H1 (cell line): Measurements from ENCODE around the gene CAMK2A. TPM values are rescaled to one million over a fixed set of nuclear protein-coding genes. Genes with fewer than 3 reads are reported as not detected.

Experiments
- CBX8 ChIP-seq: fragments of 300-800, 300-1000 bp; sonication (generic); IDR thresholded peaks from 2 replicates; pipeline ENCODE4 v1.7.1; 2016; ENCODE audit warnings: low read depth, low read length, borderline replicate concordance
- CEBPB ChIP-seq: IDR thresholded peaks from 2 replicates; pipeline ENCODE4 v1.6.1; 2012; ENCODE audit warnings: low read depth, low read length
- GABPA ChIP-seq: IDR thresholded peaks from 2 replicates; pipeline ENCODE4 v1.6.1; 2011; ENCODE audit warnings: mild to moderate bottlenecking, low read length, moderate library complexity, borderline replicate concordance; ENCODE audit not compliant: insufficient read depth
- KDM1A ChIP-seq: fragments of 200-600, 300-600 bp; sonication (generic); IDR thresholded peaks from 2 replicates; pipeline ENCODE4 v1.7.1; 2016; ENCODE audit warnings: mild to moderate bottlenecking, low read length, borderline replicate concordance
- KDM4A ChIP-seq: IDR thresholded peaks from one replicate; pipeline ENCODE4 v1.7.1; 2012; ENCODE audit warnings: low read depth, mild to moderate bottlenecking, moderate library complexity, low read length, inconsistent platforms; ENCODE audit not compliant: severe bottlenecking
- SP1 ChIP-seq: IDR thresholded peaks from 2 replicates; pipeline ENCODE4 v1.6.1; 2011; ENCODE audit warnings: low read depth, low read length
- TAF7 ChIP-seq: optimal IDR thresholded peaks from 2 replicates; pipeline ENCODE3; 2011; ENCODE audit warnings: low read depth, mild to moderate bottlenecking, inconsistent platforms, low read length, moderate library complexity, borderline replicate concordance
- polyA plus RNA-seq, 7 experiments: library from polyadenylated mRNA; depleted of rRNA in 3 of 7; stranded (reverse) in 5 of 7; unstranded in 2 of 7; fragments of >200 nt in 5 of 7; fragments of 200-250 nt in 2 of 7; gene quantifications; 1 replicate in 5 of 7; 2 replicates in 1 of 7; 4 replicates in 1 of 7; pipeline versions ENCODE4 v1.2.1 to v1.2.3, GENCODE V29; 2011 to 2013; ENCODE audit warnings: missing spikeins in 2 of 7, mixed read lengths in 2 of 7
- total RNA-seq: library from RNA; stranded (reverse); fragmentation: NEBNext Ultra II Directional; extraction: Animal tissue kit (Norgen Biotek cat#: 25700); gene quantifications from 2 replicates; pipeline ENCODE4 v1.2.1, GENCODE V29; 2021

The CAMK2A gene
- total and polyA plus RNA-seq, 2 of the 8 experiments (the other 6 are each of a cell fraction or from before 2014, with no cell fraction given) = 0.20 to 0.28 TPM

- no peak for TF ChIP-seq GABPA
- no peak for TF ChIP-seq TAF7
- no peak for TF ChIP-seq SP1
- TF ChIP-seq KDM1A = no peak
- no peak for TF ChIP-seq CEBPB
- no peak for TF ChIP-seq CBX8
- no peak for TF ChIP-seq KDM4A
- TF ChIP-seq, all 59 proteins: peak for 0
Measured at GRCh38 chr5:150247726-150248125, 41.8 kb downstream of the CAMK2A start (continued).
